ENCODE data around the gene IL20.
A peak's percentile ranks its signal among the peaks of the same experiment; 100 is the strongest.

IL20 gene

DNA sequence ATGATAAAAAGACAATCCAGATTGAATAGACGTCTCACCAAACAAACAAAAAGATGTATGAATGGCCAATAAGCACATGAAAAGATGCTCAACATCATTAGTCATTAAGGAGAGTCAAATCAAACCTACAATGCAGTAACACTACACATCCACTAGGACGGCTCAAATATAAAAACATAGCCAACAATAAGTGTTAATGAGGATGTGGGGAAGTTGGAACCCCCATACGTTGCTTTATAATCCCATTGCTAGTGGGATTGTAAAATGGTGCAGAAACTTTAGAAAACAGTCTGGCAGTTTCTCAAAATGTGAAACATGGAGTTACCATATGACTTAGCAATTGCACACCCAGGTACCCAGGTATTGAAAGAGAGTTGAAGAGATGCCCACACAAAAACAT lies 17.1 kb downstream of the IL20 start:
- DNase-seq, result peak in 1 of 2 experiments; percentile 3

- no peak for DNase-seq
Measured at GRCh38 chr1:206883160-206883559, 17.7 kb downstream of the IL20 start.

GRCh38 chr1:206883876-206884275 lies 18.5 kb downstream of the IL20 start:
- DNase-seq, result no peak

- no peak for DNase-seq
Measured at GRCh38 chr1:206885341-206886060, 20.1 kb downstream of the IL20 start.

DNA sequence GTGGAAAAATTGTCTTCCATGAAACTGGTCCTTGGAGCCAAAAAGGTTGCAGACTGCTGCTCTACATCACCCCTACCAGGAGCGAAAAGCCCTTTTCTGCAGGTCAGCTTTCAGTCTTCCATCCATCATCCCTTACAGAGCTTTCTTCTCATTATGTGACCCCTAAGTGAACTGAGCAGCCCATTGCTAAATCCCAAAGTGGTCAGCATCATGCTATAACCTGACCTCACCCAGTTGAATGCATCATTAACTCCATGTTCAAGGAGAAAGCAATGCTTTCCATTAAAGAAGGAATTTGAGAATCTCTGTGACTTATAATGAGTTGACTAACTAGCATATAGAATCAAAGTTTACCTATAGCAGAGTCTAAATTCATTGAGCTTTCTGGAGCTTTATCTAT lies 21.4 kb downstream of the IL20 start:
- no peak for DNase-seq

- no peak for DNase-seq
Measured at GRCh38 chr1:206887701-206888100, 22.3 kb downstream of the IL20 start.

DNA sequence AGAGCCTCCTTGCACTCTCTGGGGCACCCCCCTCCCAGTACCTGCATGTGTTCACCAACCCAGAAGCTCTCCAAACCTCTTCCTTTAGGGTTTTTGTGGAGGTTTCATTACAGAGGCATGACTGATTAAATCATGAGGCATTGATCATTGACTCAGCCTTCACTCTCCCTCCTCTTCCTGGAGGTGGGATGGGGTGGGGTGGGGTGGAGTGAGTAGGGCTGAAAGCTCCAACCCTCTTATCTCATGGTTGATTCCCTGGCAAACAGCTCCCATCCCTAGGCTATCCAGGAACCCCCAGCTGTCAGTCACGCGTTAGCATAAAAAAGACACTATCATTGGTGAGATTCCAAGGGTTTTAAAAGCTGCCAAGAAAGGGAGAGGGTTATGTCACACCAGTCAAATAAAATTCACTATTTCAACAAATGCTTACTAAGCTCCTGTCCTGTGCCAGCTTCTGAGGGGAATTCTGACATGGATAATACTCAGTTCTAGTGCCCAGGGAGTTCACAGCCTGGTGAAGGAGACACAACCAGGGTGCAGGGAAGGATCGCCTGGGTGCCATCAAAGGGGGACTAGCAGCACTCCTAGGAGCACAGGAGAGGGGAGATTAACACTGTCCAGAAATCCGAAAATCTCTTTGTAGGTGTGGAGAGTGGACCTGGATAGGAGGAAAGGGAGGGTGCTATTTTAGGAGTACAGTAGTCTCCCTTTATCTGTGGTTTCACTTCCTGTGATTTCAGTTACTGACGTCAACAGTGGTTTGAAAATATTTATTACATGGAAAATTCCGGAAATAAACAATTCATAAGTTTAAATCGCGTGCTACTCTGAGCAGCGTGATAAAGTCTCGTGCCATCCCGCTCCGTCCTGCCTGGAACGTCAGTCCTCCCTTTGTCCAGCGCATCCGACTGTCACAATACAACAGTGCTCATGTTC lies 25.0 kb downstream of the IL20 start:
- DNase-seq, result no peak

DNA sequence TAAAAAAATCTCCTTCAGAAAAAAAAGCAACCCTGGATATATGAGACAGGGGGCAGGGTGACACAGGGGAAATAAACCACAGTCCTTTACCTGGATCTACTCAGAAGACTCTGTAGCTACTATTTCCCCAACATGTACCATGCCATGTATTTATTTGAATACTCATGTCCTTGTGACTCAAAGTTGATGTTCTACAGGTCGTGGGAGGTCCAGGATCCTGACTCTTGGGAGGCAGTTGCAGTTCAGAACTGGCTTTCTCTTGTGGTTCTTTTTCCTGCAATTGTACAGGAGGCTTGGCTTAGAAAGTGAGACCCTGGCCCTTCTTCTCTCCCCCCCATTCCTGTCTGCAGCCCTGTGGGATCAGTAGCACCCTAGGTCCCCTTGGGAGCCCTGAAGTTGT lies 26.0 kb downstream of the IL20 start:
- no peak for DNase-seq

- no peak for DNase-seq
Measured at GRCh38 chr1:206892351-206892984, 27.0 kb downstream of the IL20 start.

DNA sequence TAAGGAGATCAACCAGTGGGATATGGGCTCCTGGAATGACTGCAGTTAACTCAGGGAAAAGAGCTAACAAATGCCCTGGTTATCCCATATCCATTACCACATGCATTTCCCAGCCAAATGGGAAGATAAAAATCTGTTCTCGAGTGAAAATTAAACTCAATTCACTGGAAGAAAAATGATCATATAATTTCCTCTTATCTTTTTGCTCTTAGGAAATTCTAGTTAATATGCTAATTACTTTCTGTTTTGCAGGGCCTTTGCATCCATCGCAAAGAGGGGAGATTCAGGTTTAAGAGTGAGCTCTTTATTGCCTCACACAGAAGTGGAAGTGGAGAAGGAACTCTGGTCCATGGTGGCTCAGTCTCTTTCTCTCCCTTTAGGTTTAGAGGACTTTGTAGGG lies 28.0 kb downstream of the IL20 start:
- DNase-seq, result no peak

DNA sequence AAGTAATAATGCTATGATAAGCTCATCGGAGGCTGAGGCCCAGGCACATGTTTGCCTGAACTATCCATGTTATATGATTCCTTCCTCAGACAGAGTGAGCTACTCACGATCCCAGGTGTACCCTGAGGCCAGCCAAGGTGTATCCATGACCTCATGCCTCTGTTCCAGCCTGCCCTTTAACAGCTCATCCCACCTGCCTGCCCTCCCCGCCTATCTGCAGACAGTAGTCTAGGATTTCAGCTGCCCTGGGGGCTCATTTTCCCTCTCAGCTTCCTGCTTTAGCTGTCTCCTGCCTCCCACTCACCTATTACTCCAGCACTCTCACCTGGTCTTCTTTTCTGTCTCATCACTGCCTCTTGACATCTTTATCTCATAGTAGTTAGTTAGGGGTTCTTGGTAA lies 29.9 kb downstream of the IL20 start:
- no peak for DNase-seq

DNA sequence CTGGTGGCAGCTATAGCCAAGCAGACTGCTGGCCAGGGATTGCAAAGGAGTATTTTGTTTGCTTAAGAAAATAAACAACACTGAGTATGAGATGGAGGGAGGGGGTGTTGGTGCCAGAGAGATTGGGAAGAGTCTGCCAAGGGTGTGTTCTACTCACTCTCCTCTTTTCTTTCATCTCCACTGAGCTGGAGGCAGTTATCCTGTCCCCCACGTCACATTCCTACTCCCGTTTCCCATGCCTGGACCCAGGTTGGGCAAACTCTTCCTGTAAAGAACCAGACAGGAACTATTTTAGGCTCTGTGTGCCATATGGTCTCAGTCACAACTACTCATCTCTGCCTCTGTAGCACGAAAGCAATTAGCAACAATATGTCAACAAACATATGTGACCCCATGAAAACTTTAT lies 30.4 kb downstream of the IL20 start:
- no peak for DNase-seq

GRCh38 chr1:206896261-206896660 lies 30.8 kb downstream of the IL20 start:
- no peak for DNase-seq

GRCh38 chr1:206897175-206897574 lies 31.8 kb downstream of the IL20 start, which contains the start of gene IL24:
TSS of gene IL24 (plus strand) at chr1:206897443. CDS start at chr1:206897833, 390 bp downstream.
- no peak for DNase-seq

GRCh38 chr1:206898089-206898914 lies 32.9 kb downstream of the IL20 start:
- DNase-seq, result no peak

- DNase-seq, result no peak
Measured at GRCh38 chr1:206898915-206899431, 33.5 kb downstream of the IL20 start.

- DNase-seq, result no peak
Measured at GRCh38 chr1:206899717-206900116, 34.3 kb downstream of the IL20 start.

DNA sequence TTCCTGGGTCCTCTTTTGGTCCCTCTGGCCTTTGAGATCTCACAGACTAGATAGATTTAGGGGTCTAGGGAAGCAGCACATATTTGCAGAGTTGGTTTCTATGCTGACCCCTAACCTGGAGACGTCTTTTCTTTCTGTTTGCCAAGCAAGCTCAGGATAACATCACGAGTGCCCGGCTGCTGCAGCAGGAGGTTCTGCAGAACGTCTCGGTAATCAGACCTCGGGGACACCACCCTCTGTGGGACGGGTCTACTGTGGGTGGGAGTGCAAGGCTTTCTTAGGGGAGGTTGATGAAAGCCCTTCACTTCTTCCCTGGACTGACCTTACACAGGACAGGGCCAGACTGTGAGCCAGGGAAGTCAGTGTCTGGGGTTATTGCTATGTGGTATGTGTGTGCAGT lies 34.7 kb downstream of the IL20 start:
- no peak for DNase-seq

DNA sequence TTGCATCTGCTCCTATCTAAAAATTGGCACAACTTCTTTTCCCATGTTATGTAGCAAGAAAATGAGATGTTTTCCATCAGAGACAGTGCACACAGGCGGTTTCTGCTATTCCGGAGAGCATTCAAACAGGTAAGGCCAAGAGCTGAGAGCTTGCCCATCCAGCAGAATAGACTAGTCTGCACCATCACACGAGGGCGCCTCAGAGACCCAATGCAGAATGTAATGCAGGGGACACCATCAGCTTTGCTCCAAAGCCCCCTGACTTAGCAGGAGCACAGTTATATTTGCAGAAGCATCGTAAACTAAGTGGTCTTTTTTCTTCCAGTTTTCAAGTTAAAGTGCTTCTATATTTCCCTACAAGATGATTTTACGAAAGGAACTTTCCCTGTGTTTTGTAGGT lies 36.5 kb downstream of the IL20 start:
- no peak for DNase-seq

GRCh38 chr1:206902702-206903101 lies 37.3 kb downstream of the IL20 start:
- DNase-seq, result no peak

GRCh38 chr1:206903687-206904086 lies 38.3 kb downstream of the IL20 start:
- DNase-seq, result no peak

DNA sequence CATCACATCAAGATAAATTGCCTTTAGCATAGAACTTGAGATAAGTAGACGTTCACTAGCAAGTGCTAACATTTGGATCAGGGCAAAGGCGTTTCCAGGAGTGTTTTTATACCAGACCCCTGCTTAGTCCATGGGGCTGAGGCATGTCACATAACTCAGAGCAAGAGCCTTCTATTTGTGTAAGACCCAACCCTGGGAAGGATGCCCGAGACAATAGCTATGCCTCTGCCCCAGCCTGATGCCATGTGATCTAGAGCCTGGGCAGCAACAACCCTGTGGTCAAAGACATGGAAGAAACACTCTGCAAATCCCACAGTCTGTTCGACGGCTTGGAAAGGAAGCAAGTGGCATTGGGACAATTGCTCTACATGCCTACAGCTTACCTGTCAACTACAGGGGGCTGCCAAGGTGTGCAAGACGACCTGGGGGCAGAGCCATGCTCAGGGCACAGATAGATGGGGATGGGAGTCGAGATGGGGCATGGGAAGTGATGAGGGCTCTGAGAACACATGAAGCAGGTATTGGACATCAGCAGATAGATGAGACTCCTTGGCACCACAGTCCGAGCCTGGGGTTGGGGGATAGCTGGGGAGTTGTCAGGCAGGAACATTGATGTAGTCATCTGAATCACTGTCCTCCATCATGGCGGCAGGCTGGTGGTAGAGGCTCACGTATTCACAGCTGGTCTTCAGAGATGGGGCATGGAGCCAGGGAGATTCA lies 39.2 kb downstream of the IL20 start:
- DNase-seq, result no peak

All from Kasumi-1 (cell line).